ENCODE measurements around the gene DSN1. TPM values are rescaled to one million over a fixed set of nuclear protein-coding genes. Genes with fewer than 3 reads are reported as not detected.

DSN1 gene
- total and polyA plus RNA-seq, 9 of the 15 experiments (the other 6 are each of a cell fraction or from before 2014, with no cell fraction given), result 23.3 to 45.3 (median 31.1) TPM

GRCh38 chr20:36745927-36746659, 27.5 kb downstream of the DSN1 start, which contains the start of gene NDRG3 (continued):
- no peak for TF ChIP-seq MLLT1 (IDR thresholded peaks at IDR 0.05)
- TF ChIP-seq RBM39 (optimal IDR thresholded peaks at IDR 0.05; ENCODE audit: low read depth, low read length), result no peak
- TF ChIP-seq TSHZ1 (CRISPR knock-in tag; IDR thresholded peaks at IDR 0.05), result no peak
- TF ChIP-seq SMARCC2 (IDR thresholded peaks at IDR 0.05; ENCODE audit: low read depth), result no peak
- TF ChIP-seq ZNF263 (CRISPR knock-in tag; IDR thresholded peaks at IDR 0.05; ENCODE audit: borderline replicate concordance), result no peak
- TF ChIP-seq ZSCAN29 (IDR thresholded peaks at IDR 0.05), result no peak
- no peak for TF ChIP-seq RFX5 (IDR thresholded peaks at IDR 0.05; ENCODE audit: low read depth, low read length)
- no peak for TF ChIP-seq EWSR1 (IDR thresholded peaks at IDR 0.05; ENCODE audit: borderline replicate concordance, low read depth, partially characterized antibody)
- TF ChIP-seq ZNF699 (CRISPR knock-in tag; IDR thresholded peaks at IDR 0.05; ENCODE audit: insufficient replicate concordance), result no peak
- TF ChIP-seq EP400 (IDR thresholded peaks at IDR 0.05), result peak; percentile 24
- no peak for TF ChIP-seq RNF219 (CRISPR knock-in tag; IDR thresholded peaks at IDR 0.05)
- no peak for TF ChIP-seq ZNF785 (CRISPR knock-in tag; IDR thresholded peaks at IDR 0.05)
- no peak for TF ChIP-seq TGIF2 (CRISPR knock-in tag; IDR thresholded peaks at IDR 0.05)
- no peak for TF ChIP-seq JUN (IDR thresholded peaks at IDR 0.05; ENCODE audit: borderline replicate concordance, low read depth, low read length)
- no peak for TF ChIP-seq JUN (CRISPR knock-in tag; IDR thresholded peaks at IDR 0.05; ENCODE audit: borderline replicate concordance)
- TF ChIP-seq POLR2G (IDR thresholded peaks at IDR 0.05; ENCODE audit: low read depth, low read length), result peak; percentile 68
- TF ChIP-seq PYGO2 (tag; IDR thresholded peaks at IDR 0.05), result no peak
- no peak for TF ChIP-seq CHD1 (IDR thresholded peaks at IDR 0.05; ENCODE audit: low read length)
- TF ChIP-seq ZNF324 (CRISPR knock-in tag; IDR thresholded peaks at IDR 0.05), result no peak
- TF ChIP-seq POLR2H (tag; IDR thresholded peaks at IDR 0.05; ENCODE audit: low read depth), result no peak; the same call in 1 of the 2 replicates
- TF ChIP-seq PTTG1 (tag; IDR thresholded peaks at IDR 0.05; ENCODE audit: low read depth), result no peak
- TF ChIP-seq CXXC5 (CRISPR knock-in tag; IDR thresholded peaks at IDR 0.05), result peak; percentile 100

Data from K562 (cell line).